ENCODE data around the gene THRAP3.

THRAP3 gene

GRCh38 chr1:36320291-36320761 is 96.1 kb downstream of the THRAP3 start:
- DNase-seq (ENCODE audit: low read depth), result no peak
- in situ Hi-C loops (cut with HindIII; ENCODE audit: low sequenced_read_pairs), result no loop called here
- H3K4me3 ChIP-seq (ENCODE audit: low read depth, low read length), result peak overlapping the region; percentile 86
- TF ChIP-seq CTCF (IDR thresholded peaks at IDR 0.05; ENCODE audit: low read depth, low read length, missing control alignments), result no peak

- DNase-seq (ENCODE audit: low read depth), result no peak
- peak overlapping the region; percentile 86 for H3K4me3 ChIP-seq (ENCODE audit: low read depth, low read length)
- in situ Hi-C loops (cut with HindIII; ENCODE audit: low sequenced_read_pairs), result no loop called here
- TF ChIP-seq CTCF (IDR thresholded peaks at IDR 0.05; ENCODE audit: low read depth, low read length, missing control alignments), result no peak
These were observed 96.5 kb downstream of the THRAP3 start for GRCh38 chr1:36320767-36321118.

- H3K4me3 ChIP-seq (ENCODE audit: low read depth, low read length), result peak overlapping the region; percentile 86
- peak; percentile 54 for DNase-seq (ENCODE audit: low read depth)
- in situ Hi-C loops (cut with HindIII; ENCODE audit: low sequenced_read_pairs), result no loop called here
- no peak for TF ChIP-seq CTCF (IDR thresholded peaks at IDR 0.05; ENCODE audit: low read depth, low read length, missing control alignments)
These were observed 97.1 kb downstream of the THRAP3 start for GRCh38 chr1:36321119-36321951.

GRCh38 chr1:36322041-36322785 is 98.0 kb downstream of the THRAP3 start:
- peak overlapping the region; percentile 86 for H3K4me3 ChIP-seq (ENCODE audit: low read depth, low read length)
- in situ Hi-C loops (cut with HindIII; ENCODE audit: low sequenced_read_pairs), result no loop called here
- no peak for TF ChIP-seq CTCF (IDR thresholded peaks at IDR 0.05; ENCODE audit: low read depth, low read length, missing control alignments)
- DNase-seq (ENCODE audit: low read depth), result no peak

- peak overlapping the region; percentile 86 for H3K4me3 ChIP-seq (ENCODE audit: low read depth, low read length)
- in situ Hi-C loops (cut with HindIII; ENCODE audit: low sequenced_read_pairs), result no loop called here
- TF ChIP-seq CTCF (IDR thresholded peaks at IDR 0.05; ENCODE audit: low read depth, low read length, missing control alignments), result no peak
- no peak for DNase-seq (ENCODE audit: low read depth)
These were observed 98.8 kb downstream of the THRAP3 start for GRCh38 chr1:36322786-36323635.
